Measurements from ENCODE around the gene ABLIM2. TPM values are rescaled to one million over a fixed set of nuclear protein-coding genes. Genes with fewer than 3 reads are reported as not detected.

The ABLIM2 gene
- total and polyA plus RNA-seq, 2 of the 13 experiments (the other 11 are each of a cell fraction or from before 2014, with no cell fraction given) = 0.20 to 0.37 TPM

- H2AFZ ChIP-seq (ENCODE audit: low read length) = no peak overlapping the region
- ChIA-PET POLR2A (no interaction called here), CTCF (ENCODE audit: low intra/inter-chr PET ratio, low total read pairs) (no interaction called here)
- H3K79me2 ChIP-seq (ENCODE audit: insufficient read depth, low read length) = no peaks in the 10 kb centered on the region
- H4K20me1 ChIP-seq (ENCODE audit: insufficient read depth, low read length) = no peaks in the 10 kb centered on the region
- DNase-seq (ENCODE audit: low spot score) (no peak), FAIRE-seq (no peak), ATAC-seq (no peak)
- no peak for TF ChIP-seq ZBTB3 (CRISPR knock-in tag; IDR thresholded peaks at IDR 0.05; ENCODE audit: borderline replicate concordance, low read depth)
- no peak for TF ChIP-seq ZSCAN12 (CRISPR knock-in tag; IDR thresholded peaks at IDR 0.05)
- no peak for TF ChIP-seq NR3C1 (CRISPR knock-in tag; IDR thresholded peaks at IDR 0.05)
- TF ChIP-seq XBP1 (CRISPR knock-in tag; IDR thresholded peaks at IDR 0.05) = no peak
- no peak for TF ChIP-seq SP1 (IDR thresholded peaks at IDR 0.05)
- no peak for TF ChIP-seq SP1 (CRISPR knock-in tag; IDR thresholded peaks at IDR 0.05)
- TF ChIP-seq ZMAT3 (CRISPR knock-in tag; conservative IDR thresholded peaks at IDR 0.05) = no peak
- no peak for TF ChIP-seq KAT2B (IDR thresholded peaks at IDR 0.05; ENCODE audit: borderline replicate concordance, low read depth, low read length)
- TF ChIP-seq WIZ (CRISPR knock-in tag; IDR thresholded peaks at IDR 0.05) = no peak
- no peak for TF ChIP-seq RXRA (CRISPR knock-in tag; IDR thresholded peaks at IDR 0.05)
- TF ChIP-seq, protein P1, sequence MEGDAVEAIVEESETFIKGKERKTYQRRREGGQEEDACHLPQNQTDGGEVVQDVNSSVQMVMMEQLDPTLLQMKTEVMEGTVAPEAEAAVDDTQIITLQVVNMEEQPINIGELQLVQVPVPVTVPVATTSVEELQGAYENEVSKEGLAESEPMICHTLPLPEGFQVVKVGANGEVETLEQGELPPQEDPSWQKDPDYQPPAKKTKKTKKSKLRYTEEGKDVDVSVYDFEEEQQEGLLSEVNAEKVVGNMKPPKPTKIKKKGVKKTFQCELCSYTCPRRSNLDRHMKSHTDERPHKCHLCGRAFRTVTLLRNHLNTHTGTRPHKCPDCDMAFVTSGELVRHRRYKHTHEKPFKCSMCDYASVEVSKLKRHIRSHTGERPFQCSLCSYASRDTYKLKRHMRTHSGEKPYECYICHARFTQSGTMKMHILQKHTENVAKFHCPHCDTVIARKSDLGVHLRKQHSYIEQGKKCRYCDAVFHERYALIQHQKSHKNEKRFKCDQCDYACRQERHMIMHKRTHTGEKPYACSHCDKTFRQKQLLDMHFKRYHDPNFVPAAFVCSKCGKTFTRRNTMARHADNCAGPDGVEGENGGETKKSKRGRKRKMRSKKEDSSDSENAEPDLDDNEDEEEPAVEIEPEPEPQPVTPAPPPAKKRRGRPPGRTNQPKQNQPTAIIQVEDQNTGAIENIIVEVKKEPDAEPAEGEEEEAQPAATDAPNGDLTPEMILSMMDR (CRISPR knock-in tag; IDR thresholded peaks at IDR 0.05) = no peak
- TF ChIP-seq GATAD1 (CRISPR knock-in tag; IDR thresholded peaks at IDR 0.05) = no peak
- no peak for TF ChIP-seq ZFY (CRISPR knock-in tag; IDR thresholded peaks at IDR 0.05)
- TF ChIP-seq ZNF891 (CRISPR knock-in tag; IDR thresholded peaks at IDR 0.05) = no peak
- no peak for TF ChIP-seq ZNF839 (CRISPR knock-in tag; IDR thresholded peaks at IDR 0.05; ENCODE audit: borderline replicate concordance)
- no peak for TF ChIP-seq ZNF7 (CRISPR knock-in tag; IDR thresholded peaks at IDR 0.05)
- no peak for TF ChIP-seq ZNF496 (CRISPR knock-in tag; IDR thresholded peaks at IDR 0.05; ENCODE audit: insufficient replicate concordance)
- no peak for TF ChIP-seq POGZ (CRISPR knock-in tag; IDR thresholded peaks at IDR 0.05)
- TF ChIP-seq ZNF678 (CRISPR knock-in tag; IDR thresholded peaks at IDR 0.05) = no peak
- TF ChIP-seq PAX8 (CRISPR knock-in tag; IDR thresholded peaks at IDR 0.05; ENCODE audit: borderline replicate concordance) = no peak
- TF ChIP-seq, protein P2, sequence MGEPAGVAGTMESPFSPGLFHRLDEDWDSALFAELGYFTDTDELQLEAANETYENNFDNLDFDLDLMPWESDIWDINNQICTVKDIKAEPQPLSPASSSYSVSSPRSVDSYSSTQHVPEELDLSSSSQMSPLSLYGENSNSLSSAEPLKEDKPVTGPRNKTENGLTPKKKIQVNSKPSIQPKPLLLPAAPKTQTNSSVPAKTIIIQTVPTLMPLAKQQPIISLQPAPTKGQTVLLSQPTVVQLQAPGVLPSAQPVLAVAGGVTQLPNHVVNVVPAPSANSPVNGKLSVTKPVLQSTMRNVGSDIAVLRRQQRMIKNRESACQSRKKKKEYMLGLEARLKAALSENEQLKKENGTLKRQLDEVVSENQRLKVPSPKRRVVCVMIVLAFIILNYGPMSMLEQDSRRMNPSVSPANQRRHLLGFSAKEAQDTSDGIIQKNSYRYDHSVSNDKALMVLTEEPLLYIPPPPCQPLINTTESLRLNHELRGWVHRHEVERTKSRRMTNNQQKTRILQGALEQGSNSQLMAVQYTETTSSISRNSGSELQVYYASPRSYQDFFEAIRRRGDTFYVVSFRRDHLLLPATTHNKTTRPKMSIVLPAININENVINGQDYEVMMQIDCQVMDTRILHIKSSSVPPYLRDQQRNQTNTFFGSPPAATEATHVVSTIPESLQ (CRISPR knock-in tag; conservative IDR thresholded peaks at IDR 0.05) = no peak
- H3K36me3 ChIP-seq (replicated peaks in 1 of 2; ENCODE audit: control insufficient read depth in 1 of 2, insufficient read depth in 2 of 2, low read length in 2 of 2) = no peaks in the 10 kb centered on the region
- H3K9me3 ChIP-seq (ENCODE audit: low read length) = no peaks in the 10 kb centered on the region
- peaks cover 7% of the 10 kb centered on the region; the same call in 1 of the 2 replicates for H3K4me1 ChIP-seq (ENCODE audit: insufficient read depth, low read length)
- 64% methylated on average over 9 of the region's 23 CpGs for WGBS (ENCODE audit: low lambda C conversion rate)
- H3K4me3 ChIP-seq (replicated peaks in 1 of 3; ENCODE audit: insufficient read depth in 1 of 3, low read depth in 2 of 3, low read length in 3 of 3) = no peak overlapping the region
- H3K4me2 ChIP-seq (ENCODE audit: low read depth, low read length) = no peak overlapping the region
- H3K9ac ChIP-seq (ENCODE audit: insufficient read depth, low read depth, low read length) = no peak overlapping the region
- peaks cover 4 to 46% of the 10 kb centered on the region in 2 experiments for H3K27me3 ChIP-seq (ENCODE audit: control insufficient read depth in 1 of 2, insufficient read depth in 2 of 2, low read length in 2 of 2)
- no peak overlapping the region for H3K27ac ChIP-seq (ENCODE audit: extremely low read length, insufficient read depth, low read length)
- BruUV-seq (replicated peaks) = no TSS peak
- intact Hi-C loops (cut with micrococcal nuclease; ENCODE audit: unreplicated experiment) = no loop called here
- in situ Hi-C loops (cut with HindIII; ENCODE audit: extremely low pct_ligation_motif_present, low pct_unique_long_range_greater_than_20kb) = no loop called here
Observed at GRCh38 chr4:8032381-8032780, 126.2 kb downstream of the ABLIM2 start.

Data from HepG2 (cell line).